A673 (cell line): ENCODE measurements around the gene TENM4. TPM values are rescaled to one million over a fixed set of nuclear protein-coding genes. Genes with fewer than 3 reads are reported as not detected.

Experiments
- BruUV-seq: library from RNA; stranded (reverse); fragments of 400-500 nt; replicated peaks from 2 replicates; lab custom pipeline; 2021; lab: Mats Ljungman, UMichigan
- CTCF ChIA-PET: fragments of 300-600 bp; sonication (Branson Sonifier 250); formaldehyde crosslinking; loops from one replicate; lab custom pipeline; 2022; ENCODE audit warnings: antibody characterized with exemption; lab: Charles Lee
- POLR2A ChIA-PET: fragments of 300-600 bp; sonication (Branson Sonifier 250); formaldehyde crosslinking; loops from one replicate; lab custom pipeline; 2022; ENCODE audit warnings: antibody characterized with exemption; ENCODE audit not compliant: low non-redundant PET; lab: Charles Lee
- DNase-seq: peaks from one replicate; pipeline ENCODE4 v3.0.0-alpha.2; 2015; ENCODE audit warnings: low spot score
- H3K27ac ChIP-seq: fragments of 200-600 bp; sonication (generic); 2 replicates; pipeline ENCODE4 v1.5.1; 2016; ENCODE audit warnings: mixed run types, low read depth, mild to moderate bottlenecking, mixed read lengths, antibody characterized with exemption, low read length; ENCODE audit not compliant: poor library complexity, severe bottlenecking
- H3K27me3 ChIP-seq: fragments of 200-600 bp; sonication (generic); replicated peaks from 2 replicates; pipeline ENCODE4 v1.6.1; 2017; ENCODE audit warnings: mixed run types, low read depth, mild to moderate bottlenecking, mixed read lengths, antibody characterized with exemption, low read length; ENCODE audit not compliant: insufficient read depth, poor library complexity
- H3K36me3 ChIP-seq: fragments of 200-600 bp; sonication (generic); 2 replicates; pipeline ENCODE4 v1.6.1; 2016; ENCODE audit warnings: mixed run types, mild to moderate bottlenecking, mixed read lengths, antibody characterized with exemption, low read length; ENCODE audit not compliant: insufficient read depth, poor library complexity, severe bottlenecking
- H3K4me1 ChIP-seq: fragments of 200-600 bp; sonication (generic); 2 replicates; pipeline ENCODE4 v1.6.1; 2017; ENCODE audit warnings: mixed run types, mild to moderate bottlenecking, mixed read lengths, antibody characterized with exemption, low read length; ENCODE audit not compliant: insufficient read depth, poor library complexity, severe bottlenecking
- H3K4me3 ChIP-seq: fragments of 200-600 bp; sonication (generic); 2 replicates; pipeline ENCODE4 v1.5.1; 2016; ENCODE audit warnings: low read depth, mixed run types, mild to moderate bottlenecking, mixed read lengths, low read length; ENCODE audit not compliant: poor library complexity, severe bottlenecking
- H3K9me3 ChIP-seq: fragments of 200-600 bp; sonication (generic); 2 replicates; pipeline ENCODE4 v1.6.1; 2016; ENCODE audit warnings: mixed run types, low read depth, mild to moderate bottlenecking, mixed read lengths, antibody characterized with exemption, low read length; ENCODE audit not compliant: poor library complexity, severe bottlenecking
- EZH2 ChIP-seq: fragments of 200-600 bp; sonication (generic); IDR thresholded peaks from 2 replicates; pipeline ENCODE4 v1.6.1; 2017; ENCODE audit warnings: borderline replicate concordance, low read depth, mild to moderate bottlenecking, mixed read lengths, antibody characterized with exemption, low read length; ENCODE audit not compliant: poor library complexity, severe bottlenecking
- intact Hi-C: fragments of 100-400 bp; cut with micrococcal nuclease; formaldehyde crosslinking; loops from one replicate; pipeline ENCODE4 v1.10.0; 2022; ENCODE audit not compliant: unreplicated experiment
- total RNA-seq: library from RNA; stranded (reverse); gene quantifications from 2 replicates; pipeline ENCODE4 v1.2.3, GENCODE V29; 2021
- TF ChIP-seq, protein P1 (sequence below): fragments of 300-800, 200-600 bp; sonication (generic); conservative IDR thresholded peaks from 2 replicates; pipeline ENCODE4 v1.5.1; 2017; ENCODE audit warnings: low read depth, mild to moderate bottlenecking, antibody characterized with exemption, low read length, moderate library complexity, mixed read lengths

TENM4 gene
- total RNA-seq, 1 experiment from 2014 or later = 0.11 TPM

DNA sequence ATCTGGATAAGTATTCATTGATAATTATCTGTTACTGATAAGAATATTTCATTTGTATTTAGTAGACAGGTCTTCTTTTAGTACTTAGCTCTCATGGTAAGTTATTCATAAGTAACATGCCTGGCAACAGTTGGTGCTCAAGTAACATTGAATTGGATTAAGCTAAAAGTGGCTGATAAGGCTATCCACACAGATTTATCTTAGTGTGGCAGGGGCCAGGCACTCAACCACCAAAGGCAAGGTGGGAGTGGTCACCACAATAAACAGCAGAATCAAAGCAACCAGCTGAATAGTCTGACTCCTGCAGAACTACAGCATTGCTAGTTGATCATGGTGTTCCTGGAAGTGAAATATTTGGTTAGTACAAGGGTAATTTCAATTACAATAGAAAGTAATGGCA, 833.1 kb downstream of the TENM4 start:
- no peaks in the 10 kb centered on the region for H3K4me1 ChIP-seq
- TF ChIP-seq, protein P1, sequence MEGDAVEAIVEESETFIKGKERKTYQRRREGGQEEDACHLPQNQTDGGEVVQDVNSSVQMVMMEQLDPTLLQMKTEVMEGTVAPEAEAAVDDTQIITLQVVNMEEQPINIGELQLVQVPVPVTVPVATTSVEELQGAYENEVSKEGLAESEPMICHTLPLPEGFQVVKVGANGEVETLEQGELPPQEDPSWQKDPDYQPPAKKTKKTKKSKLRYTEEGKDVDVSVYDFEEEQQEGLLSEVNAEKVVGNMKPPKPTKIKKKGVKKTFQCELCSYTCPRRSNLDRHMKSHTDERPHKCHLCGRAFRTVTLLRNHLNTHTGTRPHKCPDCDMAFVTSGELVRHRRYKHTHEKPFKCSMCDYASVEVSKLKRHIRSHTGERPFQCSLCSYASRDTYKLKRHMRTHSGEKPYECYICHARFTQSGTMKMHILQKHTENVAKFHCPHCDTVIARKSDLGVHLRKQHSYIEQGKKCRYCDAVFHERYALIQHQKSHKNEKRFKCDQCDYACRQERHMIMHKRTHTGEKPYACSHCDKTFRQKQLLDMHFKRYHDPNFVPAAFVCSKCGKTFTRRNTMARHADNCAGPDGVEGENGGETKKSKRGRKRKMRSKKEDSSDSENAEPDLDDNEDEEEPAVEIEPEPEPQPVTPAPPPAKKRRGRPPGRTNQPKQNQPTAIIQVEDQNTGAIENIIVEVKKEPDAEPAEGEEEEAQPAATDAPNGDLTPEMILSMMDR = no peak
- no peak for TF ChIP-seq EZH2
- POLR2A ChIA-PET = no interaction called here
- H3K9me3 ChIP-seq = no peaks in the 10 kb centered on the region
- H3K36me3 ChIP-seq = no peaks in the 10 kb centered on the region
- H3K27ac ChIP-seq = no peak overlapping the region
- no peaks in the 10 kb centered on the region for H3K27me3 ChIP-seq
- H3K4me3 ChIP-seq = no peak overlapping the region
- intact Hi-C loops = no loop called here
- CTCF ChIA-PET = no interaction called here
- BruUV-seq = no TSS peak
- no peak for DNase-seq

DNA sequence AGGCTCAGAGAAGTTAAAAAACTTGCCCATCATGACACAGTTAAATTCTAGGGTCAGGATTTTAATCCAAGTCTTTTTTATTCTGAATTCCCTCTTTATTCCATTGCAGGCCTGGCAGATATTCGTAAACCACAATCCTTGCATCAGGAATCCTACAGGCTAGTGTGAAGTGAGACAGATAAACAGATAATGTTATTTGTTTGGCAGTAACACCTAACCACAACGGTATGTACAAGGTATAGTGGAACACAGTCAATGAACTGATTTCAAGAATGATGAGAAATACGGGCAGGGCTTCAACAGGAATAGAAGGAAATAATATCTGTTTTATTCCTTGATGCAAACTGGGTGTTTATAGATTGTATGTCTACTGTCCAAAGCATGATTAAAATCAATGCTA, 834.2 kb downstream of the TENM4 start:
- POLR2A ChIA-PET = no interaction called here
- no peak for DNase-seq
- Histone ChIP-seq H3K27ac (no peak overlapping the region), H3K4me1 (no peaks in the 10 kb centered on the region), H3K36me3 (no peaks in the 10 kb centered on the region), H3K4me3 (no peak overlapping the region), H3K27me3 (peaks cover 8% of the 10 kb centered on the region), H3K9me3 (no peaks in the 10 kb centered on the region)
- intact Hi-C loops = no loop called here
- no TSS peak for BruUV-seq
- CTCF ChIA-PET = no interaction called here
- TF ChIP-seq, protein P1 = no peak
- no peak for TF ChIP-seq EZH2

DNA sequence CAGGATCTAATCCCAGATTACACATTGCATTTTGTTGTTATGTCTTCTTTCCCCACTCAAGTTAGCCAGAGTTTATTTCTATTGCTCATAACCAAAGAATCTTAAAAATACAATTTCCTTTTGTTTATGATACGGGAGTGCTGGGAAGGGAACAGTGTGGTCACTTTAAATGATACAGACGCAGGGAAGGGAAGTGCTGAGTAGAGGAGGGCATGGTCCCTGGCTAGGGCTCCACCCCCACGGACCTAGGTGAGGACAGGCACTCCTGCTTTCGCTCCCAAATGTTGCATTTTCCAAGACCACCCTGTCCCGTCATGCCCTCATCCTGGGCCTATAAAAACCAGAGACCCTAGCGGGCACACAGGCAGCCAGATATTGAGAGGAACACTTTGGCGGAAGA, 835.5 kb downstream of the TENM4 start:
- H3K4me3 ChIP-seq = no peak overlapping the region
- H3K4me1 ChIP-seq = no peaks in the 10 kb centered on the region
- TF ChIP-seq EZH2 = no peak
- TF ChIP-seq, protein P1 = no peak
- H3K9me3 ChIP-seq = no peaks in the 10 kb centered on the region
- ChIA-PET CTCF (no interaction called here), POLR2A (no interaction called here)
- H3K27me3 ChIP-seq = peaks cover 10% of the 10 kb centered on the region
- no TSS peak for BruUV-seq
- no peak overlapping the region for H3K27ac ChIP-seq
- intact Hi-C loops = no loop called here
- no peaks in the 10 kb centered on the region for H3K36me3 ChIP-seq
- no peak for DNase-seq
